Mesothelial cell of epicardium (in vitro differentiated cells): ENCODE results near the gene ASPSCR1. TPM values are rescaled to one million over a fixed set of nuclear protein-coding genes. Genes with fewer than 3 reads are reported as not detected.
"Not testable (repeated sequence)": the region's sequence is repeated elsewhere in the genome, so short reads cannot be mapped to it uniquely, and the experiment has no call there.

Experiments used
- DNase-seq, 2 experiments: peaks; one replicate each; pipeline ENCODE4 v3.0.0; 2021; ENCODE audit warnings: low spot score in 2 of 2; ENCODE audit not compliant: unreplicated experiment in 2 of 2
- H3K27ac Mint-ChIP-seq: 2 replicates; pipeline ENCODE4 v1.8.0; 2021; ENCODE audit warnings: mixed read lengths
- H3K27me3 Mint-ChIP-seq: 2 replicates; pipeline ENCODE4 v1.8.0; 2021; ENCODE audit warnings: low read depth, mixed read lengths
- H3K36me3 Mint-ChIP-seq: 2 replicates; pipeline ENCODE4 v1.8.0; 2021; ENCODE audit warnings: mixed read lengths
- H3K4me1 Mint-ChIP-seq: 2 replicates; pipeline ENCODE4 v1.8.0; 2021; ENCODE audit warnings: mixed read lengths
- H3K4me3 Mint-ChIP-seq: 2 replicates; pipeline ENCODE4 v1.8.0; 2021; ENCODE audit warnings: mild to moderate bottlenecking, moderate library complexity, mixed read lengths
- H3K9me3 Mint-ChIP-seq: 2 replicates; pipeline ENCODE4 v1.8.0; 2021; ENCODE audit warnings: mixed read lengths
- CTCF ChIP-seq: fragments of 200-600 bp; sonication (generic); IDR thresholded peaks from one replicate; pipeline ENCODE4 v1.5.0; 2021; ENCODE audit warnings: antibody characterized with exemption; ENCODE audit not compliant: unreplicated experiment
- total RNA-seq: library from RNA; stranded (reverse); gene quantifications from 3 replicates; pipeline ENCODE4 v1.2.1, GENCODE V29; 2021

ASPSCR1 gene
- total RNA-seq, 1 donor from 2014 or later: 50.5 TPM

DNA sequence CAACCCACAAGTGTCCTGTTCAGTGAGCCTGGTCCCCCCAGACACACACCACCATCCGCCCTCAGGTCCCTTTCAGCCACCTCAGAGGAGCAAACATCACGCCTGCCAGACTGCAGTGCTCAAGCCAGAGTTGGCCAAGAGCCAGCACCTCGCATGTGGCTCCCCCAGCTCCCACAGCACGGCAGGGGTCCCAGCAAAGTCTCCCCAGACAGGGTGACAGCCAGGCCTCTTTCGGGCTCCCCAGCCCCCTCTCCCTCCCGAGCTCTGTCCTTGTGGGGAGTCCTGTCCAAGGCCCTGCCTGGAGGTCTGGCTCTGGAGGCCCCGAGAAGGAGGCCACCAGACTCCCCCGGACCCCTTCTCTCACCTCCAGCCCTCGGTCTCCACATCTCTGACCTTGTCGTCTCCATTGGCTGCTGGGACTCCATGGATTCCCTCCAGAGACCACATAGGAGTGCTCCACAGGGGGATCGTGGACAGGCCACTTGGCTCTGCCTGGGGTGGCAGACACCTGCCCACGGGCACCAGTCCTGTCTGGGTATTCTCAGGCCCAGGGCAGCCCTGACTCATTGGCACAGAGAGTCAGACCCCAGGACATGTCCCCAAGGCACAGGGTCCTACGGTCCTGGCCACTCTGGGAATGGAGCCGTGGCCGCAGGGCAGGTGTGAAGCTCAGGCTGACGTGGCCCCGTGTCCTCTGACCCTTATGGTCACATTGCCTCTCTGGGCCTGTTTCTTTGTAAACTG lies 28.6 kb upstream of the ASPSCR1 start:
- H3K4me1 Mint-ChIP-seq: no peaks in the 10 kb centered on the region
- peaks cover 10% of the 10 kb centered on the region for H3K27me3 Mint-ChIP-seq
- no peaks in the 10 kb centered on the region for H3K9me3 Mint-ChIP-seq
- DNase-seq: peak in 1 of 2 experiments; percentile 38
- no peaks in the 10 kb centered on the region for H3K36me3 Mint-ChIP-seq
- TF ChIP-seq CTCF: no peak
- no peak overlapping the region for H3K27ac Mint-ChIP-seq
- no peak overlapping the region for H3K4me3 Mint-ChIP-seq

GRCh38 chr17:81950501-81950900 lies 26.9 kb upstream of the ASPSCR1 start:
- Mint-ChIP-seq H3K4me3 (no peak overlapping the region), H3K4me1 (no peaks in the 10 kb centered on the region), H3K36me3 (no peaks in the 10 kb centered on the region), H3K27ac (no peak overlapping the region), H3K27me3 (peaks cover 6% of the 10 kb centered on the region), H3K9me3 (no peaks in the 10 kb centered on the region)
- no peak for TF ChIP-seq CTCF
- no peak for DNase-seq

DNA sequence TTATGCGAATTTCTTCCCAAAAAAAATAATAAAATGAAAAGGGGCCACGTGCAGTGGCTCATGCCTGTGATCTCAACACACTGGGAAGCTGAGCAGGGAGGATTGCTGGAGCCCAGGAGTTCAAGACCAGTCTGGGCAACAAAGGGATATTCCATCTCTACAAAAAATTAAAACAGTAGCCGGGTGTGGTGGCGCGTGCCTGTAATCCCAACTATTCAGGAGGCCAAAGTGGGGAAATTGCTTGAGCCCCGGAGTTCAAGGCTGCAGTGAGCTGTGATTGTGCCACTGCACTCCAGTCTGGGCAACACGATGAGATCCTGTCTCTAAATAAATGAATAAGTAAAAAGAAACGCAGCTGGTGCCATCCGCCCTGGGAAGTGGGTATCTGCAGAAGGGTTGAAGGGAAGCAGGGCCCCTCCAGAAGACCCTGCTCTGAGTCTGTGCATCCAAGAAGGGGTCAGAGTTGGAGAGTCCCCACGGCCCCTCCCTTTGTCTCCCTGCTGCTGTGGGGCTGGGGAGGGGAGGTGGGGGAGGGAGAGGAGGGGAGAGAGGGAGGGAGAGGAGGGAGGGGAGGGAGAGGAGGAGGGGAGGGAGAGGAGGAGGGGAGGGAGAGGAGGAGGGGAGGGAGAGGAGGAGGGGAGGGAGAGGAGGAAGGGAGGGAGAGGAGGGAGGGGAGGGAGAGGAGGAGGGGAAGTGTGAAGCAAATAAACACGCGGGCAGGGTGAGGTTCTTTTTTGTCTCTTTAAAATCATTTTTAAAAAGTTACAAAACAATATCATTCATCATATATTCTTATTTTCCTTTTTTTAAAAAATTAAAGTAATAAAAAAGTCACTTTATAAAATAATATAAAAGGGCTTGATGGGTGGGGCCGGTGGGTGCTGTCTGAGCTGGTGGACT lies 25.4 kb upstream of the ASPSCR1 start:
- peaks cover 6% of the 10 kb centered on the region for H3K27me3 Mint-ChIP-seq
- H3K9me3 Mint-ChIP-seq: no peaks in the 10 kb centered on the region
- DNase-seq: no peak
- no peak for TF ChIP-seq CTCF
- no peak overlapping the region for H3K27ac Mint-ChIP-seq
- no peaks in the 10 kb centered on the region for H3K36me3 Mint-ChIP-seq
- H3K4me1 Mint-ChIP-seq: peaks cover 2% of the 10 kb centered on the region
- no peak overlapping the region for H3K4me3 Mint-ChIP-seq

DNA sequence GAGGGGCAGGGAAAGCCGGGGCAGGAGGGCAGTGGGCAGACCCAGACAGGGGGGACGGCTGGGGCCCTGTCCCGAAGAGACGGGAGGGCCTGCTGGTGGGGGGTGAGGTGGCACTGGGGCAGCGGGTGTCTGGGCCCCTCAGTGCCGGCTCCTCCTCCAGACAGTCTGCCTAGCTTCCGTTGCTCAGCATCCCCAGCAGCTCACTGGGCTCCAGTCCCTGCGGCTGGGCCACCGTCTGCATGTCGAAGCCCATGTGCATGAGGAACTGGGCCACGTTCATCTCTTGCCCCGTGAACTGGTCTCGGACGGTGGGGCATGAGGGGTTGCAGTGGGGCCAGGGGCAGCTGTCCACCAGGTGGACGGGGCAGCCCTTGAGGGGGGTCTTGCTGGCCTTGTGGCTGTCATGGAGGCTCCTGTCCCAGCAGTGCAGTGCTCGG lies 24.6 kb upstream of the ASPSCR1 start:
- Mint-ChIP-seq H3K27ac (no peak overlapping the region), H3K9me3 (no peaks in the 10 kb centered on the region), H3K36me3 (no peaks in the 10 kb centered on the region), H3K4me1 (peaks cover 6% of the 10 kb centered on the region), H3K4me3 (no peak overlapping the region), H3K27me3 (peaks cover 10% of the 10 kb centered on the region)
- DNase-seq: no peak
- TF ChIP-seq CTCF: no peak

- H3K9me3 Mint-ChIP-seq, H3K4me3 Mint-ChIP-seq, H3K27ac Mint-ChIP-seq, DNase-seq, H3K36me3 Mint-ChIP-seq, H3K4me1 Mint-ChIP-seq: not testable (repeated sequence)
- peaks cover 16% of the 10 kb centered on the region for H3K27me3 Mint-ChIP-seq
Observed at GRCh38 chr17:81953443-81953842, 24.0 kb upstream of the ASPSCR1 start.
